Coronary artery (tissue), 2 donors: ENCODE measurements around the gene DPH2.

Source experiments
- DNase-seq: peaks from one replicate; pipeline ENCODE4 v3.0.0-alpha.2; 2017; ENCODE audit warnings: low spot score
- H3K27ac ChIP-seq, 2 donors: fragments of 200-600 bp; sonication (generic); one replicate each; pipeline ENCODE4 v1.5.1; 2016 to 2019
- H3K4me3 ChIP-seq: fragments of 200-600 bp; sonication (generic); 2 replicates; pipeline ENCODE4 v1.5.1; 2016; ENCODE audit warnings: mild to moderate bottlenecking, moderate library complexity
- TF ChIP-seq, protein P1 (sequence below): fragments of 200-600 bp; sonication (generic); IDR thresholded peaks from one replicate; pipeline ENCODE4 v1.5.1; 2019; ENCODE audit warnings: antibody characterized with exemption

The DPH2 gene

DNA sequence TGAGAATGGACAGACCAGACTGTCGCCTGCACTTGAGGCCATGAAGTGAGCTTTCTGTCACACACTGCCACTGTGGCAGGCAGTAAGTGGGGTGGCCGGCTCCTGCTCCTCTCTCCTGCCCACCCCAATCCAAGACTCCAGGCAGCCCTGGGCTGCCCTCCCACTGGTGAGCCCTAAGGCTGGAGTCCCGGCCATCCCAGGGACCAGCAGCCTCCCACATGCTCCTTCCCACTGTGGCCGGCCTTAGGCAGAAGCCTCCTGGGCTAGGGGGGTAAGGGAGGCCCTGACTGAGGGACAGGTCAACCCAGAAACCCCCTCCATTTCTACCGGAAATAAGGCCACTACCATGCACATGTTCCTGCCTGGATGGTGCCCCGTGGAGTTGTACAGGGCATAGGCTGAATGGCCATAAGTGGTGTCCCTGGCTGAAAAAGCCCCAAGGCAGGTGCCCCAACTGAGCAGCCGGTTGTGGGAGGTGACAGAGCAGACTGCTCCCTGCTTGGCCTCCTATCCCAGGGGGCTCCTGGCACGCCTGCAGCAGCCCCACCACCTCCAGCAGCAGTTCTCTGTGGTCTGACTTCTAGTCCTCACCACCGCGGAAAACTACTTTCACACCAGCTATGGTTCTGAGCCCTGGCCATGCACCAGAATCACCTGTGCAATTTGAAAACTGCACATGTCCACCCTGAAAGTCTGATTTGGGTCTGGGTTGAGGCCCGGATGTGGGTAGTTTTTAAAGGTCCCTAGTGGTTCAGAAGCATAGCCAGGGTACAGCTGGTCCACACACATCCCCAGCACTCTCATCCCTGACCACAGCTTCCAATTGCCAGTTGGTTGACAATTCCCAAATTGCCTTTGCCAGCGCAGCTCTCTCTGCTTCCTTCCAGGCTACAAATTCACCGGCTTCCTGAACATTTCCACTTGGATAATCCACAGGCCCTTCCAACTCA, 37.8 kb upstream of the DPH2 start:
- H3K4me3 ChIP-seq = no peak overlapping the region
- TF ChIP-seq, protein P1, sequence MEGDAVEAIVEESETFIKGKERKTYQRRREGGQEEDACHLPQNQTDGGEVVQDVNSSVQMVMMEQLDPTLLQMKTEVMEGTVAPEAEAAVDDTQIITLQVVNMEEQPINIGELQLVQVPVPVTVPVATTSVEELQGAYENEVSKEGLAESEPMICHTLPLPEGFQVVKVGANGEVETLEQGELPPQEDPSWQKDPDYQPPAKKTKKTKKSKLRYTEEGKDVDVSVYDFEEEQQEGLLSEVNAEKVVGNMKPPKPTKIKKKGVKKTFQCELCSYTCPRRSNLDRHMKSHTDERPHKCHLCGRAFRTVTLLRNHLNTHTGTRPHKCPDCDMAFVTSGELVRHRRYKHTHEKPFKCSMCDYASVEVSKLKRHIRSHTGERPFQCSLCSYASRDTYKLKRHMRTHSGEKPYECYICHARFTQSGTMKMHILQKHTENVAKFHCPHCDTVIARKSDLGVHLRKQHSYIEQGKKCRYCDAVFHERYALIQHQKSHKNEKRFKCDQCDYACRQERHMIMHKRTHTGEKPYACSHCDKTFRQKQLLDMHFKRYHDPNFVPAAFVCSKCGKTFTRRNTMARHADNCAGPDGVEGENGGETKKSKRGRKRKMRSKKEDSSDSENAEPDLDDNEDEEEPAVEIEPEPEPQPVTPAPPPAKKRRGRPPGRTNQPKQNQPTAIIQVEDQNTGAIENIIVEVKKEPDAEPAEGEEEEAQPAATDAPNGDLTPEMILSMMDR = no peak
- no peak for DNase-seq
- no peak overlapping the region for H3K27ac ChIP-seq

DNA sequence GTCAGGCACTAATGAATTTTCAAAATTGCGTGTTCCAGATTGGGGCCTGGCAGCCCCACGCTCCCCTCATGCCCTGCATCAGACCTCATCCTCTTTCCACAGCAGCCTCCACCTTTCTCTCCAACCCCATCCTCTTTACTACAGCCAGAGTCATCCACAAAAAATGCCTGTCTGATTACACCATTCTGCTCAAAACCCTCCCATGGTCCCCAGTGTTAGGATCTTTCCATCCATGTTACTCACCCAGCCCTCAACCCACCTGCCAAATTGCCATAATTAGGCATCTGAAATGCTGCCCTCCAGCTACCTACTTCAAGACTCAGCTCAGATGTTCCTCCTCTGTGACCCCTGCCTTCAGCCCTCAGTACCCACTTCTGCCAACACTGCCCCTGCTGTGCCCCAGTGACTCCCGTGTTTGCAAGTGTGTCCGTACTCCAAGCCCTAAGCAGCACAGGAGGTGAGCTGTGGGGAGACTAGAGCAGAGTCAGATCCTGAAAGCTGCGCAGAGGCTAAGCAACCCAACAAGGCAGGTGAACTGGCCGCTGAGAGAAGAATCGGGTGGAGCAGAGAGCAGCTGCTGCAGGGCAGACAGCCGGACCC, 36.9 kb upstream of the DPH2 start:
- TF ChIP-seq, protein P1 = no peak
- peak overlapping the region; percentile 63 for H3K4me3 ChIP-seq
- no peak for DNase-seq
- peak overlapping the region in 1 of 2 donors; percentile 33 for H3K27ac ChIP-seq

DNA sequence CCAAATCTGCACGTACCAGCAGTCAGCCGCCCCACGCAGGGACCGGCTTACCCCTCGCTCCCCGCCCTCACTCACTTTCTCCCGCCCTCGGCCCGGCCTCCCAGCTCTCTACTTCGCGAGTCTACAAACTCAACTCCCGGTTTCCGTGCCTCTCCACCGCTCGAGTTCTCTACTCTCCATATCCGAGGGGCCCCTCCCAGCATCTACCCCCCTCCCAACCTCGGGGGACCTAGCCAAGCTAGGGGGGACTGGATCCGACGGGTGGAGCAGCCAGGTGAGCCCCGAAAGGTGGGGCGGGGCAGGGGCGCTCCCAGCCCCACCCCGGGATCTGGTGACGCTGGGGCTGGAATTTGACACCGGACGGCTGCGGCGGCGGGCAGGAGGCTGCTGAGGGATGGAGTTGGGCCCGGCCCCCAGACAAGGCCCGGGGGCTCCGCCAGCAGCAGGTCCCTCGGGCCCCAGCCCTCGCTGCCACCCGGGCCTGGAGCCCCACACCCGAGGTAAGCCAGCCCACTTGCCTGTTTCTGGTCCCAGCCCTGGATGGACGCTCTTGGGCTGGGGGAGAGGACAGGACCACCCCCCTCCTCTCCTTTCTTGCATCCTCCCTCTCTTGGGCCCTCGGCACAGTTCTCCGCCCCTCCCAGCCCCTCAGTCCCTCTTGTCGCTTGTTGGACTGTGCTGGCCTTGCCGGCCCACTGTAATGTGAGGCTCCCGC, 36.3 kb upstream of the DPH2 start, which contains the start of gene ARTN:
Gene ARTN (plus strand): TSS at position 416 of the 715 bp plus-strand sequence. CDS start 1,856 bp downstream, outside the sequence.
- Histone ChIP-seq H3K4me3 (peak within 1 kb of the TSS; percentile 63), H3K27ac (peak within 1 kb of the TSS; percentile 25 to 33)
- DNase-seq = no peak
- TF ChIP-seq, protein P1 = no peak

DNA sequence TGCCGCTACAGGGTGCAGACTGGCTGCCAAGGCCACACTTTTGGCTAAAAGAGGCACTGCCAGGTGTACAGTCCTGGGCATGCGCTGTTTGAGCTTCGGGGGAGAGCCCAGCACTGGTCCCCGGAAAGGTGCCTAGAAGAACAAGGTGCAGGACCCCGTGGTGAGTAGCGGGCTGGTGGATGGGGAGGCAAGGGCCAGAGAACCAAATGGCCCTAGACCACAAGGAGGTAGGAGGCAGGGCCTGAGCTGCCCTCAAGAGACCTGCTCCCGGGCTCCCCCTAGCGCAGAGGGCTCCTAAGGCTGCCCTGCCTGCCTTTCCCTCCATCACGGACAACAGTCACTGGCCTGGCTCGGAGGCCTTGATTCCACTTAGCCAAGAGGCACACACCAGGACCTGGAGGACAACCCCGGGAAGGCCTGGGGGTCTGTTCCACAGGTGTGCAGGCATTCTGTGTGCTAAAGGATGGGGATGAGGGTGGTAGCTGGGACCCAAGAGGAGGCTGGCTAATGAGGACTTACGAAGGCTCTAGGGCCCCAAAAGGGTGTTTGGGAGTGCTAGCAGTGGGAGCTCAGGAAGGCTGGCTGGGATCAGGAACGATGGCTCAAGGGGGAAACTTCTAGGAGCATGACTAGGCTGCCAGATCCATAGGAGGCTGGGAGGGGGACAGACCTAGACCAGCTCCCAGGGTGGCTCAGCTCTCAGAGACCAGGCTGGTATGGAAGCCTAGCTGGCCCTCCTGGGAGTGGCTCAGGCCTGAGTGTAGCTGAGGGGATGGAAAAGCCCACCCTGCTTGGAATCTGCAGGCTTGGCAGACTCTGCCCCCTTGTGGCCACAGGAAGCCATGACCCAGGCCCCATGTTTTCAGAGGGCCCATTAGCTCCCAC, 35.5 kb upstream of the DPH2 start:
- Histone ChIP-seq H3K4me3 (peak overlapping the region; percentile 63), H3K27ac (peak overlapping the region; percentile 25 to 33)
- DNase-seq = no peak
- TF ChIP-seq, protein P1 = peak; percentile 81

DNA sequence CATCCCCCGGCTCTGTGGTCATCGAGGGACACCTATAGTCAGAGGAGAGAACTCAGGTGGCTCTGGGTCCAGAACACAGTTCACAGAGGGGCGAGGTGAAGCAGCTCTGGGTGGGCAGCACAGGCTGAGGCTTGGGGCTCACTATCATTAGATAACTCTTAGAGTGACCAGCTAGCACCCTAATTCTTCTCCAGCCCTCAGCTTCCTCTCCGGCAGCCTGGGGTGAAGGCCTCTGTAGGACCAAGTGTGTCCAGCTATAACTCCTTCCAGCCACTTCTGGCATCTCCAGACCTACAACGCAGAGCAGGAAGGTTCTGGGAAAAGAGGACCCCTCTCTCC, 34.9 kb upstream of the DPH2 start:
- DNase-seq = no peak
- no peak overlapping the region for H3K27ac ChIP-seq
- TF ChIP-seq, protein P1 = no peak
- H3K4me3 ChIP-seq = no peak overlapping the region

DNA sequence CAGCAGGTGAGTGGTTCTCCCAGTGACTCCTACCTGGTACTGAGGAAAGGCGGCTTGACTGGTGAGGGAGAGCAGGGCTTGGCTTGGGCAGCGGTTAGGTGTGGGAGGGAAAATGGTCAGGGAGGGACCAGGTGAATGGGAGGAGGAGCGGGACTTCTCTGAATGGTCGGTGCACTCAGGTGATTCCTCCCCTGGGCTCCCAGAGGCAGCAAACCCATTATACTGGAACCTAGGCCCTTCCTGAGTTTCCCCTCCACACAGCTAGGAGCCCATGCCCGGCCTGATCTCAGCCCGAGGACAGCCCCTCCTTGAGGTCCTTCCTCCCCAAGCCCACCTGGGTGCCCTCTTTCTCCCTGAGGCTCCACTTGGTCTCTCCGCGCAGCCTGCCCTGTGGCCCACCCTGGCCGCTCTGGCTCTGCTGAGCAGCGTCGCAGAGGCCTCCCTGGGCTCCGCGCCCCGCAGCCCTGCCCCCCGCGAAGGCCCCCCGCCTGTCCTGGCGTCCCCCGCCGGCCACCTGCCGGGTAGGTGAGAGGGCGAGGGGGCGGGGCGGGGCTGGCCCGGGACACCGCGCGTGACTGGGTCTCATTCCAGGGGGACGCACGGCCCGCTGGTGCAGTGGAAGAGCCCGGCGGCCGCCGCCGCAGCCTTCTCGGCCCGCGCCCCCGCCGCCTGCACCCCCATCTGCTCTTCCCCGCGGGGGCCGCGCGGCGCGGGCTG, 33.9 kb upstream of the DPH2 start:
- DNase-seq = no peak

More for the DNA sequence above, 33.9 kb upstream of the DPH2 start:
- Histone ChIP-seq H3K4me3 (peak overlapping the region; percentile 68), H3K27ac (no peak overlapping the region)
- TF ChIP-seq, protein P1 = no peak
